GM12892 (cell line): ENCODE results near the gene CTNNB1.
A peak's percentile ranks its signal among the peaks of the same experiment; 100 is the strongest.

Experiments
- DNase-seq: peaks from one replicate; pipeline ENCODE4 v3.0.0; 2011; ENCODE audit not compliant: insufficient read length
- FAIRE-seq: peaks from 2 replicates; lab custom pipeline; 2011; peaks lifted over from hg19 to GRCh38; lab: Jason Lieb, UNC
- POLR2A ChIP-seq: IDR thresholded peaks from 2 replicates; pipeline ENCODE4 v1.6.1; 2011; ENCODE audit warnings: low read depth, low read length, control low read depth
- POLR2AphosphoS5 ChIP-seq: IDR thresholded peaks from 2 replicates; pipeline ENCODE4 v1.6.1; 2011; ENCODE audit warnings: low read depth, low read length, control low read depth
- TAF1 ChIP-seq: IDR thresholded peaks from 2 replicates; pipeline ENCODE4 v1.6.1; 2011; ENCODE audit warnings: low read depth, mild to moderate bottlenecking, control low read depth, low read length, borderline replicate concordance

Gene CTNNB1

DNA sequence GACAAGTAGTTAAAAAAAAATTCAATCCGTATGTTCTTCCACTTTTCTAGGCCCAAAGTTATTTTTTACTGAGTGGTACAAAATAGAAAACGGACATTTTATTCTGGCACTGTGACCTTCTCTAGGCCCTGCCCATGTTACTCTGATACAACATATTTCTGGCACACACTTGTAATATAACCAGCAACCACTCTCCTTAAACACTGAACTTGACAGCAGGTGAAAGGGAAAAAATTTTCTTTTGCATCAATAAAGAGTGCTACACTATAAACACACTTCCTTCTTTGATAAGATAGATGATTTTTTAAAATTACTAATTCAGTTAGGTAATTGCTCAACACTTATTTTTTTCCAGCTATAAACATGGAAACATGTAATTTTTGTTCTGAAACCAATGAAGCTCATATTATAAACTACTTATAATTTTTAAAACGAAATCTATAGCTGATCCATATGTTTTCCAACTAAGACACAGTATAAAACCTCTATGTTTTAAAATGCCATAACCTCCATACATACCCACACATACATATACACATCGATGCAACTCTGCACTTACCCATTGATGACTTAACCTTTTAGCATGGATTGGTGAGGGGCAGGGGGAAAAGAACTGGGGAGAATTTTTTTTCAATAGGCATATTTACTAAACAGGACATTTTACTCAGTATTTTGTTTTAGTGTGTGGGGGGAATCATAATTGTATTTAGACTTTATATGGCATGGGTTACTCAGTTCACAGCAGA, 5.3 kb upstream of the CTNNB1 start:
- TF ChIP-seq POLR2AphosphoS5 (no peak), TAF1 (no peak)
- DNase-seq (no peak), FAIRE-seq (no peak)

DNA sequence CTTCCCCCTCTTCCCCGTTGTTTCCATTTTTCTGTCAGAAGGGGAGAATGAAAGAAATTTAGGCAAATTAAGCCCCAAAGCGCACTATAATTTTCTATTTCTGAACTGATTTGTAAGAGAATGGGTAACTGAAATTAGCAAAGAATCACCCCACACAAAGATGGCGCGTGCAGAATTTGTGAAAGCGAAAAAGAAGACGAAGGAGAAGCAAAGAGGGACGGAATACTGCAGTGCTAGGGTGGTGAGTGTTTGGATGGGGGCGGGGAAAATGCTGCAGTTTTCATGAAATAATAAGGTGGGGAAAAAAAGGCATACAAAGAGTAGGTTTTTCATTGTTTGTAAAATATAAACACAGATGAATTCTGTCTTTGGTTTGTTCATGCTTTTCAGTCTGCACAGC, 4.6 kb upstream of the CTNNB1 start:
- no peak for FAIRE-seq
- TF ChIP-seq POLR2A (no peak), POLR2AphosphoS5 (no peak), TAF1 (no peak)
- no peak for DNase-seq

DNA sequence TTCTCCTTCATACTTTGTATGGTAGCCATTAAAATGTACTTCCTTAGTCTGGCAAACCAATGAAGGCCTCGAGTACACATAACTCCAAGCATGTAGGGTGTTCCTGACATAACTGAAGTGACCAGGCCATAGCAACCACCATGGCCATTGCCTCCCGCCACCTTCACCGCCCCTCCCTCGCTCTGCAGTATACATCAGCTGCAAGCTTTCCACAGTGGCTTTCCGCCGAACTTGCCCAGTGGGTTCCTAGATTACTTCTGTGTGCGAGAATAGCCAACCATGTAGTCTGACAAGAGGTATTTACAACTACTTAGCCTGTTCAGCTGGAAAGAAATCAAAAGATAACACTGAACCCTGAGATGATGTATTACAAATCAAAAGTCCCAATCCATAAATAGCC, 3.4 kb upstream of the CTNNB1 start:
- DNase-seq (no peak), FAIRE-seq (no peak)
- TF ChIP-seq TAF1: no peak
- no peak for TF ChIP-seq POLR2A
- no peak for TF ChIP-seq POLR2AphosphoS5

DNA sequence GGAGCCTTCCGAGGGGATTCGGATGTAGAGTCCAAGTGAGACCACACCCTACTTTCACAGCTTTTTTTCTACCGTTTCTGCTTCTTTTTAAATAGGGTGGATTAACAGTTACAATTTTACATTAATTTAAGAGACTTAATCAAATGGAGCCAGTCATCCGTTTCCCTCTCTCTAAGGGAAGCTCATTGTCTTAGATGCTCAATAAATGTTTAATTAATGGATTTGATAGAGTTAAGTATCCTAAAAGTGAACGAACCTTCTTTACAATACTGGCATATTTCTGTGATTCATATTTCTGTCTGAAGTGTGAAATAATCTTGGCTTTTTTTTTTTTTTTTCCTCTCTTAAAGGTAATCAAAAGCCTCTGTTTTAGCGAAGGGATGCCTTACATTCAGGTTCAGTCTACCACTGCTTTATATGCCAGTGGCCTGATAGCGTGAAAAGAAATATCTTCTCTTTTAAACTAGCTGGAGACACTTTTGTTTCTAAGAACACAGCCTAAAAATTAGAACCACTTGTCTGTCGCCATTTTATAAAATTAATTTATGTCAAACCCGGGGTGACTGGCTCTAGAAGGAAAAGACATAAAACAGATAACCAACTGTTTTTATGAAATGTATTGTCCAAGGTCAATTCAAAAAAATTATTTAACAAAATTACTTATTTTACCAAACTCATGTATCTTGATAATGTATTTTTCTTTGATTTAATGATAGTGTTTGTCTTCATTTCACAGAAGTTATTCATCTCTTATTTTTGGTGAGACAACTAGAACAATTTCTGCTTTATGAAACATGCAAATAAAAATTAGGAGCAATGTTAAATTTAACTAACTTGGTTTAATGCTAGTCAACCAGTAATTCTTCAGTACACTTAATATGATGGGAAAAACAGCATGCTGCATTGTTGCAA, 2.5 kb upstream of the CTNNB1 start:
- TF ChIP-seq POLR2AphosphoS5 (no peak), POLR2A (no peak), TAF1 (no peak)
- no peak for FAIRE-seq
- no peak for DNase-seq

DNA sequence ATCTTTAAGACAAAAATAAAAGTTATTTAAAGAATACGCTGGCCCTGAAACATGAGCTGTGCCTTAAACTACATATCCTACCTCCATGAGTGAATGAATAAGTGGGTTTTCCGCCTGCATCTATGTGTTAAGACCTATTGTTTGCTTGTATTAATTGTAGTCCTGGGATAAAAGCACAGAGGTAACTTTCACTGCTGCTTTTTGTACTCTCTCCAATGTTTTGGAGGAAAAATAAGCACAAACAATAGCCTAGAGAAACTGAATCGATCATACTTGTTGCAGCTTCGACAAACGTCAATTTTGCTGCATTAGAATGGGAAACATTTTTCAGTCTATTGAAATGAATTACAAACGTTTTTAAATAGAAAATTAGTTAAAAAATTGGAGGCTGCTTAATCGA, 1.3 kb upstream of the CTNNB1 start:
- DNase-seq (no peak), FAIRE-seq (no peak)
- TF ChIP-seq POLR2A (no peak), TAF1 (no peak), POLR2AphosphoS5 (no peak)

DNA sequence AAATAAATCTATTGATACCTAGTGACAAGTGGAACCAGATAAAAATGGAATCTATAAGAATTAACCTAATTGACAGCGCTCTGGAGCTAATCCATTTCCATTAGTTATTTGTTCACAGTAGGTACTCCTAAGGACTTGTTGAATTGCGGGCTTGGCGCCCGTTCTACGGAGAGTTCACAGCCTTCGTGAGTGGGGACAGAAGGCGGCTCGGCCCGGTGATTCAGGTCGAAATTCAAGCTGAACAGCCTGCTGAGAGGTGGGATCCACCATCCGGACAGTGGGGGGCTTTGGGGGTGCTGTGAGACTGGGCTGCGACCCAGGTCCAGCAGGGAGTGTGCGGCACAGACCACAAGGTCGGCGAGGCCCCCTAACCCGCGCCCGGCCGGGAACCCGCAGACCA, 779 bp upstream of the CTNNB1 start:
- TF ChIP-seq POLR2AphosphoS5: no peak
- TF ChIP-seq TAF1: no peak
- no peak for TF ChIP-seq POLR2A
- FAIRE-seq (peak; percentile 38), DNase-seq (no peak)

DNA sequence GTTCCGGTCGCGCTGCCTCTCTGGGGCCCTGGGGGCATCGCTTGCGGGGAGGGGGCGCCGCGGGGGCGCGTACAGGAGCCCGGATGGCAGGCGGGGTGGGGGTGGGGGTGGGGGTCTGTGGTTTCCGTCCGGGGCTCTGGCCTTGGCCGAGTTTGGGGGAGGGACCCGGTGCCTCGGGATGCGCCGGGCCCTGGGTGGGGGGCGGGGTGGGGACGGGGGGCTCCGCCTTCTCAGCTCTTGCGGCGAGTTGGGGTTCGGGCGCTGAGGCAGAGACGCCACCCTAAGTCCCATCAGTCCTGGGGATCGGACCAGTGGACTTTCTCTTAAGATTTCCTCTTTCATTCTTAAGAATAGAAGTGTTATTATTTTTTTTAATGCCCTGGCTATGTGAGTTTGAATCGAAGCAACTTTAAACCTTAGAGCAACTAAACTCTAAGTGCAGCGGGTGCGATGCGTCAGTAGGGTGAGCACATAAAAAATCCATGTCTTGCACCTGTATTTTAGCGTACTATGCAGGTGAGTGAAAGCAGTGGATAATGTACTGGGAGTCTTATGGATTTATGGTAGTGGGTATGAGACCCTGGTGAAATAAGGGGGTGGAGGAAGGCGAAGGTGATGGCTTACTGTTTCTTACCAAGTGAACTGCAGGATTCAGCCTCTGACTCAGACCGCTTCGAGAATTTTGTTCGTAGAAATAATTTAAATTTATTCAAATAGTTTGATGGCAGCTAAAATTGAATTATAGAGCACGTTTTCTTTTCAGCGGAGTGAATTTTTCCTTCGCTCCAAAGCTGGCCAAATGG, 762 bp downstream of the CTNNB1 start:
- FAIRE-seq (no peak), DNase-seq (peak; percentile 40)
- no peak for TF ChIP-seq TAF1
- TF ChIP-seq POLR2AphosphoS5: no peak
- TF ChIP-seq POLR2A: no peak

DNA sequence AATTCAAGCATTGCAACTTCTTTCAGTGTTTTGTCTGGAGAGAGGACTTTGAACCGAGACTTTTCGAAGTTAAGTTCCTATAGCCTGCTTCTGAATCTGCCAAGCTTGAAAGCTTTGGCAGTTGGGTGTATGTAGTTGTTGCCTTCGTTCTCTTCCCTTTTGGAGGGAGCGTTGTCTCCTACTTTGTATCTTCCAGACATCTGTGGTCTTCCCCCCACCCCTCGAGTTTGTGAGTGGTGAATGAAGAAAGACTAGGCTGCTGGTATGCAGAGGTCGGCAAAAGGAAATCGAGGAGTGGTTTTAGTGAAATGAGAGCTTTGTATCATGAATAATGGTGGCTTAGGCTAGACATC, 1.3 kb downstream of the CTNNB1 start:
- TF ChIP-seq POLR2A (no peak), TAF1 (no peak), POLR2AphosphoS5 (no peak)
- DNase-seq: no peak
- peak; percentile 50 for FAIRE-seq

DNA sequence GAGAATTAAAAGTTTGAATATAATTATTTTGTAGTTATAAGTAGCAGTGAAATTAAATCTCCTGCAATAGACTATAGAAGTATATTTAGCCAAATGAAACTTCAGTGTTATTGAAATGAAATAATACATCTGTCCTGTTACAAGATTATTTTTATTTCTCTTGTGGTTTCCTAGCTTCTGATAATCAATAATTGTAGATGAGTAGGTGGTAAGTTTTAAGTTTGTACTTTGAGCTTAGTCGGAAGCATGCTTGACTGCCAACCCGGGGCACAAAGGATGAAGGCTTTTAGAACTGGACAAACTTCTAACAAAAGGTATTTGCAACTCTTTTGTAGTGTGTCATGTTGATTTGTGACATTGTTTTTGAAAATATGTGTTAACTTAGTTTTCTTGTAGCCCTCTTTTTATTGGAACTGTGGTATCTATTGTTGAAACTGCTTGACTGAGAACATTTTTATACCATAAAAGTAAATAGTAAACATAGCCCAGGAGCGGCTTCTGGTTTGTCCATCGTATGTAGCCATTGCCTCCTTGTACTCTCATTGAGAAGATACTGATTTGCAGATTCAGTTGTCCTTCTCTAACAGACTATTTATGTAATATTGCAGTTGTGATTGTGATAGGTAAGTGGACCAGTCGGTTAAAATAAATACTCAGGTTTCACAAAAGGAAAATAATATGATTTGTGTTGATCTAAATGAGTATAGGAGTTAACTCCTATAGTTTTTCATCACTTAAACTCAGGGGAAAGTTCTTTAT, 2.9 kb downstream of the CTNNB1 start:
- DNase-seq (no peak), FAIRE-seq (peak; percentile 48)
- TF ChIP-seq TAF1: no peak
- no peak for TF ChIP-seq POLR2AphosphoS5
- TF ChIP-seq POLR2A: no peak

DNA sequence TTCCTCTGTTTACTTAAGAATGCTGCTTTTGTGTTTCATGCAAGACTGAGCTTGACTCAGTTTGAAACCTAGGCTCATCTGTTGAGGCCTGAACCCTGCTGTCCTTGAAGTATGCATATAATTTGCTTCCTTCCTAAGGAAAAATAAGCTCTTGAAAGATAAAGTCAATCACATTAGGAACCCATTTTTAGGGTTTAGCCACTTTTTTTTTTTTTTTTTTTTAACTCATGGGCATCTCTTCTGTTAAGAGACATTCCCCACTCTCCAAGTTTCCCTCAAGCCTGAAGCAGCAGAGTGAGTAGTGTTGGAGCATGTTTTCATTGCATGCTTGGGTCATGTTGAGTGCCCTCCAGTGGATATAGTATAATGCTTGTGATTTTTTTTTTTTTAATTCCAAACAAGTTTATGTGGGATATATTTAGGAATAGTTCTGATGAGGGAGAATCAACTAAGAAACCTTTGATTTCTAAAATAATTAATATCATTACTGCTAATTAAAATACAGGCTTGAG, 3.6 kb downstream of the CTNNB1 start:
- no peak for DNase-seq
- no peak for TF ChIP-seq POLR2A
- TF ChIP-seq TAF1: no peak
- no peak for TF ChIP-seq POLR2AphosphoS5
- peak; percentile 46 for FAIRE-seq

DNA sequence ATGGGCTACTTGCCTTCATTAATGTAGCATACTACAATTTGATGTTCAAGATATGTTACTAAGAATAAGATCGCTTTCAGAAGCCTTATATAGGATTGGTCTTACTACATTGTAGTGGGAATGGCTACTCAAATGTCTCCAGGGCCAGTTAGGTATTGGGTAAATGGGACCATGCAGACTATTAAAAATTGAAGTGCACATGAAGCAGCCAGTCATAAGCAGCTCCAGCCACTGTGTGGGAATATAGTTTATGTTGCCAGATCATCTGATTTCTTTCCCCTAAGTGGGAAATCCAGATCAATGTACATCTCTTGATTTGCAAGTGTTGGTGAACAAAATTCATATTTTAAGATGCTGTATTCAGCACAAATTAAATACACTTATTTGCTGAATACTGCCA, 5.1 kb downstream of the CTNNB1 start:
- FAIRE-seq (no peak), DNase-seq (no peak)
- TF ChIP-seq POLR2A (no peak), POLR2AphosphoS5 (no peak), TAF1 (no peak)
